H1 (cell line): ENCODE data around the gene CDH15. TPM values are rescaled to one million over a fixed set of nuclear protein-coding genes. Genes with fewer than 3 reads are reported as not detected.
A peak's percentile ranks its signal among the peaks of the same experiment; 100 is the strongest.

ENCODE experiments used
- JUND ChIP-seq: IDR thresholded peaks from 2 replicates; pipeline ENCODE4 v1.6.1; 2011; ENCODE audit warnings: mild to moderate bottlenecking, improper control_type of control experiment, low read length
- POU5F1 ChIP-seq: IDR thresholded peaks from 2 replicates; pipeline ENCODE4 v1.6.1; 2011; ENCODE audit warnings: low read depth, mild to moderate bottlenecking, low read length, moderate library complexity
- TBP ChIP-seq: IDR thresholded peaks from 2 replicates; pipeline ENCODE4 v1.6.1; 2011; ENCODE audit warnings: low read depth, low read length, improper control_type of control experiment
- polyA plus RNA-seq, 7 experiments: library from polyadenylated mRNA; depleted of rRNA in 3 of 7; stranded (reverse) in 5 of 7; unstranded in 2 of 7; fragments of >200 nt in 5 of 7; fragments of 200-250 nt in 2 of 7; gene quantifications; 1 replicate in 5 of 7; 2 replicates in 1 of 7; 4 replicates in 1 of 7; pipeline versions ENCODE4 v1.2.1 to v1.2.3, GENCODE V29; 2011 to 2013; ENCODE audit warnings: missing spikeins in 2 of 7, mixed read lengths in 2 of 7
- total RNA-seq: library from RNA; stranded (reverse); fragmentation: NEBNext Ultra II Directional; extraction: Animal tissue kit (Norgen Biotek cat#: 25700); gene quantifications from 2 replicates; pipeline ENCODE4 v1.2.1, GENCODE V29; 2021

CDH15 gene
- total and polyA plus RNA-seq, 2 of the 8 experiments (the other 6 are each of a cell fraction or from before 2014, with no cell fraction given) = 0.50 to 0.82 TPM

- no peak for TF ChIP-seq JUND
- TF ChIP-seq TBP = peak; percentile 62; the same call in 1 of the 2 replicates
- TF ChIP-seq POU5F1 = no peak
Measured at GRCh38 chr16:89241187-89242007, 69.8 kb downstream of the CDH15 start (continued).
